ENCODE measurements around the gene ST3GAL5.
"Not testable (repeated sequence)": the region's sequence is repeated elsewhere in the genome, so short reads cannot be mapped to it uniquely, and the experiment has no call there.

The ST3GAL5 gene

DNA sequence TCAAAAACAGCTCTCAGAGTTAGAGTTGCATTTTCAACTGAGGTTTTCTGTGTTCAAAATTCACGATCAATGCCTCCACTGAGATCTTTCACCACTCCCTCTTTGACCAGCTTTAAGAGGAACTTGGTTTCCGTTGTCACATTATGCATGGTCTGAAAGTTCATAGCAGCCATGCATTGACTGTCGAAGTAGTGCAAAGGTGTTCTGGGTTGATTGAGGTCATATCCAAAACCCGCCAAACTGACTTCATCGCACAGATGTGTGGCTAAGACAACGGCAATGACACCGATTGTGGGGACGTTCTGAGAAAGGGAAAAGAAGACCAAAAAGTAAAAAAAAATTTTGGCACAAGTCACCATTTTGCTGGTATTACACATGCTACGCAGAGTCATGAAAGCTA lies 48.7 kb downstream of the ST3GAL5 start:
- no peak for DNase-seq

- no peak for DNase-seq
These were observed 49.3 kb downstream of the ST3GAL5 start for GRCh38 chr2:85839461-85839860.

GRCh38 chr2:85838641-85839040 lies 50.1 kb downstream of the ST3GAL5 start:
- no peak for DNase-seq

DNA sequence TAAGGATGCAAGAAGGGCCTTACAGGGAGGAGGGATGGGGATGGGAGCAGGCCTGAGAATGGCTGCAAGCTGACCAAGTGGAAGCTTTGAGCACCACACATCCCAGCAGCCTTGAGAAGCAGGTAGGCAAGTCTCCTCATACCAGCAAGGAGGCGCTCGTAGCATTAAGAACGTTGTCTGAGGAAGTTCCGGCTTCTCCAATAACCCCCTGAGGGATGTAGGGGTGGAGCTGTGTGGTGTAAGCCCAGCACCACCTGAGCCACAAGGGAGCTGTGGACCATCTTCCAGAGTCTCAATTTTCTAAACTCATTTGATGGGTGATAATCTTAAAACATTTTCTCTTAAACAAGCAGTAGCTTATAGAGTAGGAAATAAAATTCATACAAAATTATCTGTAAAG lies 50.6 kb downstream of the ST3GAL5 start:
- DNase-seq = no peak

DNA sequence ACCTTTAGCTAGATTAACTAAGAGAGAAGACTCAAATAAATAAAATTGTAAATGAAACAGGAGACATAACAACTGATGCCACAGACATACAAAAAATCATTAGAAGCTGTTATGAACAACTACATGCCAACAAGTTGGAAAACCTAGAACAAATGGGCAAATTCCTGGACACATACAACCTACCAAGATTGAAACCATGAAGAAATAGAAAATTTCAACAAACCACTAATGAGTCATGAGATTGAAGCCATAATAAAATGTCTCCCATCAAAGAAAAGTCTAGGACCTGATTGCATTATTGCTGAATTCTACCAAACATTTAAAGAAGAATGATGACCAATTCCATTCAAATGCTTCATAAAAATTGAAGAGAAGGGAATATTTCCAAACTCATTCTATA lies 54.3 kb downstream of the ST3GAL5 start:
- no peak for DNase-seq

DNA sequence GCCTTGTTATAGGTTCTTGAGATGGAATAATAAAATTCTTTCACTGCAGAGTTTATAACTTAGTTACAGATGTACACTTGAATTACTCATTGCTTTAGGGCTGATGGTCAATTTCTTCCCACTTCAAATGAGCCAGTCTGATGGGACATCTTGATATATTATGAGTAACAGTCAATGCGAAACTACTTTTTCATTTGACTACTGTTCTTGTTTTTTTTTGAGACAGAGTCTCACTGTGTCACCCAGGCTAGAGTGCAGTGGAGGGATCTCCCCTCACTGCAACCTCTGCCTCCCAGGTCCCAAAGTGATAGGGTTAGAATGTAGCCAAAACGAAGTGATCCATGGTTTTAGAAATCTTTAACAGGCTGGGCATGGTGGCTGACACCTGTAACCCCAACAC lies 57.1 kb downstream of the ST3GAL5 start:
- no peak for DNase-seq

DNA sequence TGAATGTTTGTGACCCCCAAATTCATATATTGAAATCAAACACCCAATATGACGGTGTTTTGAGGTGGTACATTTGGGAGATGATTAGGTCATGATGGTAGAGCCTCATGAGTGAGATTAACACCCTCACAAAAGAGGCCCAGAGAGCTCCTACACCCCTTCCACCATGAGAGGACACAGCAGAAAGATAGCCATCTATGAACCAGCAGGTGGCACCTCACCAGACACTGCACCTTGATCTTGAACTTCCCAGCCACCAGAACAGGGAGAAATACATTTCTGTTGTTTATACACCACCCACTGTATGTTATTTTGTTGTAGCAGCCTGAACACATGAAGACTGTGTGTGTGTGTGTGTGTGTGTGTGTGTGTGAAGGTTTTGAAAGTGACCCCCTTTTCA lies 58.1 kb downstream of the ST3GAL5 start:
- DNase-seq = no peak

DNA sequence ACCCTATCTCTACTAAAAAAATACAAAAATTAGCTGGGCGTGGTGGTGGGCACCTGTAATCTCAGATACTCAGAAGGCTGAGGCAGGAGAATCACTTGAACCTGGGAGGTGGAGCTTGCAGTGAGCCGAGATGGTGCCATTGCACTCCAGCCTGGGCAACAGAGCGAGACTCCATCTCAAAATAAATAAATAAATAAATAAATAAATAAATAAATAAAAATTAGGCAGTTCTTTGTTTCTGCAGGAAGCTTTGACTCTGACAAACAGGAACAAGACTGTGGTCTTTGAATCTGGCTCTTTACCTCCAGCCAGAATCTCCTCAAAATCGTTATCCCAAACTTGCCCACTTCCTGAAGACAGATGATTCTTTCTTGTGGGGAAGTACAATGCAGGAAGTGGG lies 59.4 kb downstream of the ST3GAL5 start:
- DNase-seq = not testable (repeated sequence)

GRCh38 chr2:85828725-85829124 lies 60.1 kb downstream of the ST3GAL5 start:
- no peak for DNase-seq

- no peak for DNase-seq
These were observed 60.8 kb downstream of the ST3GAL5 start for GRCh38 chr2:85827879-85828569.

GRCh38 chr2:85826990-85827878 lies 61.6 kb downstream of the ST3GAL5 start:
- peak in 48 of 56 donors; percentile 14 to 85 (median 54) for DNase-seq

- no peak for DNase-seq
These were observed 64.8 kb downstream of the ST3GAL5 start for GRCh38 chr2:85823951-85824350.

DNA sequence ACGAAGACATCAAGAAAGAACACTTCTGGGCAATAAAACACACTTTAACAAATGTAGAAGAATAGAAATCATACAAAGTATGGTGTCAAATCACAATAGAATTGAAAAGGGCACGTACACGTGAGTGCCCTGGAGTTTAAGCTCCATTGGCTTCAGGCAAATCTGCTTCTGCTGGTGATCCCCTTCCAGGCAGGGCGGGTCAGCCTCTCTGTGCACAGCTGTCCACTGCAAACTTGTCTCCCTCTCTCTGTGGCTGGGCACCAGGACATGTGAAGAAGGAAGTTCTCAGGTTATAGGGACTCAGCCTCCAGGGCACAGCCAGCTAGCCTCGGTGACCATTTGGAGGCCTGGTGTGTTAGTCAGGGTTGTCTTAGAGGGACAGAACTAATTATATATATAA lies 66.0 kb downstream of the ST3GAL5 start:
- no peak for DNase-seq

DNA sequence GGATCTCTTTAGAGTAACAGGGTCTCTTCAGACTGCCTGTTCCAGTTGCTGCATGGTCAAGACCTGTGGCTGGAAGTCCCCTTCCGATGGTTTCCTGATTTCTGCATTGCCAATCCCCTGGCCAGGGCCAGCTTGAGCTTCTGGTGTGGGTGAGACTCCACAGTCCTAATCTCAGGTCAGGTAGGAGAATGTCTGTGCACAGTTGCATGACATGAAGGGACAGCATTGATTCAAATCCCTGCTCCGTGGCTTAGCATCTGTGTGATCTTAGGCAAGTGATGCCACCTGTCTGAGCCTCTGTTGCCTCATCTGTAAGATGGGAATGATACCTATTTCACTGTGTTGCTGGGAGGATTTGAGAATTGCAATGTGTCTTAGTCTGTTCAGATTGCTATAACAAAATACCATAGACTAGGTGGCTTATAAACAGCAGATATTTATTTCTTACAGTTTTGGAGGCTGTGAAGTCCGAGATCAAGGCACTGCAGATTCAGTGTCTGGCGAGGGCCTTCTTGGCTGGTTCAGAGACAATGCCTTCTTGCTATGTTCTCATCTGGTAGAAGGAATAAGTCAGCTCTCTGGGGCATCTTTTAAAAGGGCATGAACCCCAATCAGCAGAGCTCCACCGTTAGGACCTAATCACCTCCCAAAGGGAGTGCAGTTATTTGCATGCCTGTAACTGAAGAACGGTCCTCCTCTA lies 68.8 kb downstream of the ST3GAL5 start:
- no peak for DNase-seq

DNA sequence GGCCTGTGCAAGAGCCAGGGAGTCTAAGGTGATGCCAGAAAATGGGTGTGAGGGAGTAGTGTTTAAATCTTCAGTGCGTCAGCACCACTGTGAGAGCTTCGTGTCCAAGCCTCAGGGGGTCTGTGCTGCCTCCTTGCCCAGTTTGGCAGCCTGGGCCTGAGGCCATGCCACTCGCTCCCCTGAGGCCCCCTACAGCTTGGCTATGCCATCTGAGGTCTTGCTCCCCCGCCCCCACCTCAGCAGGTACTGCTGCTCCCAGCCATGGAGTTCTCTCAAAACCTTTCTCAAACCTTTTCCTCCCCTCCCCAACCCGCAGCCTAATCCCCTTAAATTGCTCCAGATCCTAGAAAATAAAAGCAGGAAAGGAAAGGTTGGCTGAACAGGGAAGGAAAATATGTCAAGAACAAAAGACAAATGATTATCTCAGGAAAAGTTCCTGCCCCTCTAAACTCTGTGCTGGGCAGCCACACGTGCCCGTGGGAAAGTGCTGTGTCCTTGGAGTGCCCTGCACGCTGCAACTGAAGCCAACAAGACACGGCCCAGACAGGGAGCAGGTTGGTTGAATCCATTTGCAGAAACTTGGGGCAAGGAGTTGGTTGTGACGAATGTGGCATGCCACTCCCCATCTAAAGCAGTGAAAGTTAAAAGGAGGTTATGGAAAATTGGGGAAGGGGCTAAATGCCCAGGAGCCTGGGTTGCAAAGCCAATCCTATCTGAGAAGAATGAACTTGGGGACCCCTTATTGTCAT lies 73.8 kb downstream of the ST3GAL5 start:
- DNase-seq = peak in 1 of 56 donors; percentile 24

- DNase-seq = peak in 54 of 56 donors; percentile 39 to 95 (median 79)
These were observed 74.6 kb downstream of the ST3GAL5 start for GRCh38 chr2:85813982-85814801.

- no peak for DNase-seq
These were observed 75.4 kb downstream of the ST3GAL5 start for GRCh38 chr2:85813211-85813981.

DNA sequence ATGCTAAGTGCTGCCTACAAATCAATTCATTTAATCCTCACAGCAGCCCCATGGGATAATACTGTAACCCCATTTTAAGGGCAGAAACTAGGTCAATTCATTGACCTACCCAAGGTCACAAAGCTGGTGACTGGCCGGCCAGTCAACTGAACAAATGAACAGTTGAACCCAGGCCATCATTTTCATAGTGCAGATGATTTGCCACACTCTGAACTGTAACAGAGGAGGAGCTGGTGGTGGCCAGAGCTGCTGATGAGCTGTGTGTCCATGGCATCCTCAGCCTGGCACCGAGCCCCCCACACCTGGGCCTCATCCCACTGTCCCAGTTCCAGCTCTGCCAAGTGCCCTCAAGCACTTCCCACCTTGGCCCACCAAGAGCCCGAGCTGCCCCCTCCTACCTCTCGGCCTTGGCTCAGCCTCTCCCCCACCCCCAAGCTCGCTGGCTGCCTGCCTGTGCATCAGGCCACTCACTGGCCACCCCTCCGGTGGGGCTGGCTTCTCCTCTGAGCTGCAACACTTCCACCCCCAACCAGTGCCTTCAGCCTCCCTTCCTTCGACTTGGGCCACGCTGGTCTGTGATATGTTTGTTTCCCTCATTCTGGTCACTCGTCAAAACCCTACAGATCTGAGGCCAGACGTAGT lies 76.6 kb downstream of the ST3GAL5 start:
- no peak for DNase-seq

Measured in nucleus accumbens (tissue), 56 donors.